GM12873 (cell line): ENCODE measurements around the gene NAA10.

Experiments
- TF ChIP-seq, protein P1 (sequence below): IDR thresholded peaks from 2 replicates; pipeline ENCODE4 v1.5.1; 2012; ENCODE audit warnings: low read depth, mild to moderate bottlenecking, moderate library complexity, low read length, control low read depth; ENCODE audit not compliant: insufficient read depth; ENCODE audit errors: missing control alignments

NAA10 gene

DNA sequence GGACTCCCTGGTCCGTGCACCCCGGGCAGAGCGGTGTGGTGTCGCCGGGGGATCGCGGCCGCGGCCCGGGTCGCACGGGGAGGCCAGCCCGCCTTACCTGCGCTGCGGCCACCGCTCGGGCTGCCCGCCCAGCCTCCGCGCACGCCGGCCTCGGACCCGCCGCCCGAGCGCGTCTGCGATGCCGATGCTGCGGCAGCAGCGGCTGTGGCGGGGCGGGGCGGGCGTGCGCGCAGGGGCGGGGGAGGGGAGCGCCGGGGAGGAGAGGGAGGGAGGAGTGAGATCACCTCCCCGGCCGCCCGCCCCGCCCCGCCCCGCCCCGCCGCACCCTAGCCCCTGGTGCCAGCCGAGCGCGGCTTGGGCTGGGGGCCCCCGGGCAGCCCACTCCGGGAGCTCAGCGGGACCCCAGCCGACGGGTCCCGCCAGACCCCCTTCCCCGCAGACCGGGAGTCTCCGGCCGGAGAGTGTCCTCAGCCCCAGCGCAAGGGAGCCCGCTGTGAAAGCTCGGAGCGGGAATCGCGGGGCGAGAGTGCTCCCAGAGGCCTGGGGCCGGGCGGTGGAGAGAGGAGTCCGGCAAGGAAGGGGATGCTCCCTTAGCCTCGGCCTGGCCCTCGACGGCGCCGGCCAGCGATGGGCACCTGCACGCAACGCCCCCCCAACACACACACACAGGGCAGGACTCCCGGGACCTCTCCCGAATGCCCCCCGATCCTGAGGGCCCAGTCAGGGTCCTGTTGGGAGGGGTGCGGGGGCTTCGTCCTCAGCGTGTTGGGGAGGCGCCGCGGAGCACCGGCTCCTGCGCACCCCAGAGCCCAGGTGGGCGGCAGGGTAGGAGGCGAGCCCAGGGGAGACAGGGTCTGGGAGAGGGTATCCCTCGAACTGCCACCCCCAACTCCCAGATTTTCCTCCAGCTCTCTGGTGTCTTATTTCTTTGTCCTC lies 48.6 kb downstream of the NAA10 start, which contains the start of gene L1CAM:
L1CAM (minus strand) TSS at position 206 of the 936 bp plus-strand sequence. CDS start 10,337 bp downstream, outside the sequence.
- TF ChIP-seq, protein P1, sequence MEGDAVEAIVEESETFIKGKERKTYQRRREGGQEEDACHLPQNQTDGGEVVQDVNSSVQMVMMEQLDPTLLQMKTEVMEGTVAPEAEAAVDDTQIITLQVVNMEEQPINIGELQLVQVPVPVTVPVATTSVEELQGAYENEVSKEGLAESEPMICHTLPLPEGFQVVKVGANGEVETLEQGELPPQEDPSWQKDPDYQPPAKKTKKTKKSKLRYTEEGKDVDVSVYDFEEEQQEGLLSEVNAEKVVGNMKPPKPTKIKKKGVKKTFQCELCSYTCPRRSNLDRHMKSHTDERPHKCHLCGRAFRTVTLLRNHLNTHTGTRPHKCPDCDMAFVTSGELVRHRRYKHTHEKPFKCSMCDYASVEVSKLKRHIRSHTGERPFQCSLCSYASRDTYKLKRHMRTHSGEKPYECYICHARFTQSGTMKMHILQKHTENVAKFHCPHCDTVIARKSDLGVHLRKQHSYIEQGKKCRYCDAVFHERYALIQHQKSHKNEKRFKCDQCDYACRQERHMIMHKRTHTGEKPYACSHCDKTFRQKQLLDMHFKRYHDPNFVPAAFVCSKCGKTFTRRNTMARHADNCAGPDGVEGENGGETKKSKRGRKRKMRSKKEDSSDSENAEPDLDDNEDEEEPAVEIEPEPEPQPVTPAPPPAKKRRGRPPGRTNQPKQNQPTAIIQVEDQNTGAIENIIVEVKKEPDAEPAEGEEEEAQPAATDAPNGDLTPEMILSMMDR = no peak

DNA sequence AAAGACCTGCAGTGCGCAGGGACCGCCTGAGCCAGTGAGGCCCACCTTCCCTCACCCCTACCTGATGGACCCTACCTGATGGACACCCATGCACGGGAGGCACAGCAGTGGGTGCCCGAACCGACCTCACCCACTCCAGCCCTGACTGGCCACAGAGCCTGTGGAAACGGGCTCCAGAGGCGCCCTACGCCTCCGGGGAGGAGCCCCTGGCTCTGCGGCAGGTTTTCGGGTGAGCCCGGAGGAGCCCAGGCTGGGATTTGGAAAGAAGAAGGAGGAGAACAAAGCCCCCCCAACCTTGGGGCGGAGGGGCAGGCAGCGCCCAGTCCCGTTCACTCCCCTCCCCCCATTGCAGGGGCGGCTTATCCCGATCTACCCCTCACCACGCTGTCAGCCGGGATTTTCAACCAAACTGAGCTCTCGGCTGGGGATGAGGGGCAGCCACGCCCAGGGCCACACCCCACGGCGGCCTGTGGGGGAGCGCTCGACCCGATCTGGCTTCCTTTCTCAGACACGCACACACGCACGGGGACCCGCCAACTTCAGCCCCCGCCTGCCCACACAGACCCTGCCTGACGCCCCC lies 49.5 kb downstream of the NAA10 start:
- TF ChIP-seq, protein P1 = no peak

DNA sequence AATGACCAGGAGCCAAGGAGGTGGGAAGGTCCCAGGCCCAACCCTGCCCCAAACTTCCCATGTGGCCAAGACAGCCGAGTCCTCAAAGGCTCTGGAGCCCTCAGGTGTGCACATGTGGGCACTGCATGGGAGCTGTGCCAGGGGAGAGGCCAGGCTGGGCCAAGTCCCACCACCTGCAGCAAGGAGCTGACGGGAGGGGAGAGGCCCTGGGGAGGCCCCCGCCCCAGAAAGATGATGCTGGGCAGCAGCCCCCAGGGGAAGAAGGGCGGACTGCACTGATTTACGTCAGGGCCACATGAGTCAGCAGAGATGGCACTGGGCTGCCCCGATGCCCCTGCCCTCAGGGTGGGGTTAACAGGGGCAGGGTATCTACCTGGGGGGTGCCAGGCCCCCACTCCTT lies 50.2 kb downstream of the NAA10 start:
- TF ChIP-seq, protein P1 = peak; percentile 34

DNA sequence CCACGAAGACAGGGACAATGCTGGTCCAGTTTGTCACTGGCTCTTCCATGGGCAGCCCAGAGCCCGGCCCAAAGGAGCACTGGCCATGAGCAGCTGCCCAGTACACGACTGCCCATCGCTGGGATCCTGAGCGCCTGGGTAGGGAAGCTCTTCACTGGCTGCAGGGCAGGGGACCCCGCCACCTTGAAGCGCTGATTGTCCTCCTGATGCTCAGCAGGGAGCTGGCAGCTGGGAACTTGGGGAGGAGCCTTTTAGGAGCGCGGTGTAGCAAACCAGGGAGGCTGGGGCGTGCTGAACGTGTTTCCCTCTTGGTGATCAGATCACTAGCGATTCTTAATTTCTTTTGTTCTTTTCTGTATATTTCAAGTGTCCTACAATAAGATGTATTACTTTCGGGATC lies 50.7 kb downstream of the NAA10 start:
- TF ChIP-seq, protein P1 = no peak

DNA sequence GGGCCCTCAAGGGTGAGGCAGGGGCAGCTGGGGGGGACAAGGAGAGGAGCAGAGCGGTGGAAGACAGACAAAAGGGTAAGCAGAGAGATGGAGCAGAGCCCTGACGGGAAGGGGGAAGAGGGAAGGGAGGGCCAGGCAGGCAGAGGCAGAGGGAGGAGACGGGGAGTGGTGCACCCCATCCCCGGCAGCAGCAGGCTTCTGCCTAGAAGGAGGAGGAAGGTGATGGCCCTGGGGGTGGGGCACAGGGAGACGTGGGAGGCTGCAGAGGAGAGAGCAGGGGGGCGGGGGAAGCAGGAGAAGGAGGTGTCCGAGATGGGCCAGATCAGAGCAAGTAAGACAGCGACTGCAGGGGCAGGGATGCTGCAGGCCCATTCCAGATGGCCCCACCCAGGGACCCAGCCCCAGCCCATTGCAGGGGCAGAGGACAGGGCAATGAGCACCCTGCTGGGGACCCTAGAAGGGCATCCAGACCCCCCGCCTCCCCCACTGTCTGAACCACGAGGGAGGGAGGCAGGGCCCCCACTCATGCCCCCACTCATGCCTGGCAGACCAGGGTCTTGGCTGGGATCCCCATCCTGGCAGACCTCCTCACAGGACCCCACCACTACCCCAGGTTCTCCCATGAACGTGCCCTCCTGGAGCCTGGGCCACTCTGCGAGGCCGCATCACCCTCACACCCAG lies 51.5 kb downstream of the NAA10 start:
- TF ChIP-seq, protein P1 = no peak

DNA sequence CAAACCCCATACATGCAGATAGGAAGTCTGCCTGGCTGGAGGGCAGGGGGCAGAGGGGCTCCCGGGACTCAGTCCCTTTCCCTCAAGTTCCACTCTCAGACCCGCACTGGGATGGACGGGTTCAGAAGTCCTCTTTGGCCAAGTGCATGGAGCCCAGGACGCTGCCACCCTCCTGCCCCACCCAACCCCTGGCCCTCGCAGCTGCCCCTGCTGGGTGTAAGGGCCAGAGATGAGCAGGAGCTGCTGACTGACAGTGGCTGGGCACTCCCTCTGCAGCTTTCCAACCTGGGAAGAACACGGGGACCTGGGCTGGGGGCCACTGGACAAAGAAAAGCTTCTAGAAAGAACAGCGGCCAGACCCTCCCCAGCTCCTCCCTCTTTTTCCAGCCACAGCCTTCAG lies 52.3 kb downstream of the NAA10 start:
- TF ChIP-seq, protein P1 = no peak

DNA sequence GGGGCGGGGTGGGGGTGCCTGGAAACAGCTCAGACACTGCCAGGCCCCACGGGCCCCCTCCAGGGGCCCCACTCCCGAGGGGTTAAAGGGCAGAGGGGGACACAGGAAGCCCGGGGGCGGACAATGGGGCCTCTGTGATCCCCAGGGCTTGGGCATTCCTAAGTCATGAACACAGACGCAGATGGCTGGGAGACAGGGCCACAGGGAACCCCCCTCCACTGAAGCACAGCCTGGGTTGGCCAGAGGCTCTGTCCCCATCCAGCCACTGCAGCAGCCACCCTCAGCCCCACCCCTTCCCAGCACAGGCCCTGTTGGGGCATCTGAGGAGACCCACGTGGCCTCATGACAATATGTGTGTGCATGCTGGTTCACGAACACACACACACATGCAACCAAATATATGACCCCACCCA lies 52.7 kb downstream of the NAA10 start:
- TF ChIP-seq, protein P1 = no peak
